H9 (cell line): ENCODE data around the gene TM2D1. TPM values are rescaled to one million over a fixed set of nuclear protein-coding genes. Genes with fewer than 3 reads are reported as not detected.

Source experiments
- DNase-seq: peaks from one replicate; pipeline ENCODE4 v3.0.0-alpha.2; 2017
- H2AFZ ChIP-seq: one replicate; pipeline ENCODE4 v1.6.1; 2013; ENCODE audit warnings: mild to moderate bottlenecking, low read length, control low read depth, moderate library complexity
- H2AK5ac ChIP-seq: 2 replicates; pipeline ENCODE4 v1.6.1; 2013; ENCODE audit warnings: low read length, control low read depth, mixed read lengths; ENCODE audit not compliant: insufficient read length
- H2BK120ac ChIP-seq: one replicate; pipeline ENCODE4 v1.6.1; 2013; ENCODE audit warnings: low read depth, mild to moderate bottlenecking, low read length, control low read depth, inconsistent platforms; ENCODE audit not compliant: poor library complexity, severe bottlenecking
- H2BK12ac ChIP-seq: 2 replicates; pipeline ENCODE4 v1.6.1; 2013; ENCODE audit warnings: low read length, control low read depth, mixed read lengths, low read depth; ENCODE audit not compliant: insufficient read length
- H2BK15ac ChIP-seq: 2 replicates; pipeline ENCODE4 v1.6.1; 2013; ENCODE audit warnings: low read depth, low read length, control low read depth
- H2BK20ac ChIP-seq: one replicate; pipeline ENCODE4 v1.6.1; 2013; ENCODE audit warnings: low read depth, mild to moderate bottlenecking, low read length, control low read depth, inconsistent platforms; ENCODE audit not compliant: poor library complexity, severe bottlenecking
- H2BK5ac ChIP-seq: 2 replicates; pipeline ENCODE4 v1.6.1; 2013; ENCODE audit warnings: low read length, control low read depth, mixed read lengths; ENCODE audit not compliant: insufficient read length
- H3K14ac ChIP-seq: 2 replicates; pipeline ENCODE4 v1.6.1; 2013; ENCODE audit warnings: low read length, control low read depth; ENCODE audit not compliant: insufficient read depth
- H3K18ac ChIP-seq: 2 replicates; pipeline ENCODE4 v1.6.1; 2013; ENCODE audit warnings: low read depth, mild to moderate bottlenecking, mixed read lengths, low read length, control low read depth; ENCODE audit not compliant: insufficient read length
- H3K23ac ChIP-seq: 2 replicates; pipeline ENCODE4 v1.6.1; 2013; ENCODE audit warnings: low read length, control low read depth, mixed read lengths, low read depth; ENCODE audit not compliant: insufficient read length
- H3K23me2 ChIP-seq: 2 replicates; pipeline ENCODE4 v1.6.1; 2013; ENCODE audit warnings: low read depth, mild to moderate bottlenecking, mixed read lengths, low read length, control low read depth; ENCODE audit not compliant: insufficient read length, poor library complexity, severe bottlenecking
- H3K27ac ChIP-seq: 2 replicates; pipeline ENCODE4 v1.5.1; 2013; ENCODE audit warnings: low read length, control low read depth, mixed read lengths, low read depth; ENCODE audit not compliant: insufficient read length
- H3K27me3 ChIP-seq: 2 replicates; pipeline ENCODE4 v1.6.1; 2013; ENCODE audit warnings: low read length, control low read depth, inconsistent platforms; ENCODE audit not compliant: insufficient read depth
- H3K4ac ChIP-seq: 2 replicates; pipeline ENCODE4 v1.6.1; 2013; ENCODE audit warnings: low read depth, mild to moderate bottlenecking, control low read depth, inconsistent platforms, low read length, moderate library complexity
- H3K4me1 ChIP-seq: 2 replicates; pipeline ENCODE4 v1.6.1; 2013; ENCODE audit warnings: low read length, control low read depth, inconsistent platforms; ENCODE audit not compliant: insufficient read depth
- H3K4me2 ChIP-seq: 2 replicates; pipeline ENCODE4 v1.6.1; 2013; ENCODE audit warnings: low read length, control low read depth, mixed read lengths; ENCODE audit not compliant: insufficient read length, insufficient read depth
- H3K56ac ChIP-seq: 2 replicates; pipeline ENCODE4 v1.6.1; 2013; ENCODE audit warnings: low read depth, mild to moderate bottlenecking, mixed read lengths, low read length, control low read depth; ENCODE audit not compliant: insufficient read length
- H3K79me1 ChIP-seq: 2 replicates; pipeline ENCODE4 v1.6.1; 2013; ENCODE audit warnings: low read depth, mild to moderate bottlenecking, moderate library complexity, low read length, control low read depth, inconsistent platforms; ENCODE audit not compliant: insufficient read depth, poor library complexity, severe bottlenecking
- H3K79me2 ChIP-seq: 2 replicates; pipeline ENCODE4 v1.6.1; 2013; ENCODE audit warnings: low read length, control low read depth, inconsistent platforms; ENCODE audit not compliant: insufficient read depth
- H3K9ac ChIP-seq: 2 replicates; pipeline ENCODE4 v1.6.1; 2013; ENCODE audit warnings: low read length, control low read depth, mixed read lengths; ENCODE audit not compliant: insufficient read length; ENCODE audit errors: extremely low read depth
- H3K9me3 ChIP-seq: one replicate; pipeline ENCODE4 v1.6.1; 2013; ENCODE audit warnings: low read depth, low read length, inconsistent platforms; ENCODE audit not compliant: control insufficient read depth
- H3T11ph ChIP-seq: one replicate; pipeline ENCODE4 v1.6.1; 2013; ENCODE audit warnings: mild to moderate bottlenecking, low read length, control low read depth, inconsistent platforms
- H4K20me1 ChIP-seq: one replicate; pipeline ENCODE4 v1.6.1; 2013; ENCODE audit not compliant: control insufficient read depth, insufficient read length, insufficient read depth
- H4K5ac ChIP-seq: 2 replicates; pipeline ENCODE4 v1.6.1; 2013; ENCODE audit warnings: low read depth, mild to moderate bottlenecking, mixed read lengths, low read length, control low read depth; ENCODE audit not compliant: insufficient read length
- H4K8ac ChIP-seq: replicated peaks from 2 replicates; pipeline ENCODE4 v1.6.1; 2013; ENCODE audit warnings: low read length, control low read depth, mixed read lengths, low read depth; ENCODE audit not compliant: insufficient read length
- H4K91ac ChIP-seq: 2 replicates; pipeline ENCODE4 v1.6.1; 2013; ENCODE audit warnings: low read depth, mild to moderate bottlenecking, moderate library complexity, mixed read lengths, low read length, control low read depth; ENCODE audit not compliant: insufficient read length
- H3K27ac Mint-ChIP-seq, 3 experiments: 2 replicates in 2 of 3; 3 replicates in 1 of 3; pipeline ENCODE4 v1.8.0; 2020 to 2021; ENCODE audit warnings: mixed read lengths in 3 of 3, mild to moderate bottlenecking in 1 of 3, moderate library complexity in 1 of 3
- H3K27me3 Mint-ChIP-seq: 2 replicates; pipeline ENCODE4 v1.8.0; 2021; ENCODE audit warnings: low read depth, mild to moderate bottlenecking, moderate library complexity, mixed read lengths
- H3K36me3 Mint-ChIP-seq, 3 experiments: 2 replicates in 2 of 3; 3 replicates in 1 of 3; pipeline ENCODE4 v1.8.0; 2020 to 2021; ENCODE audit warnings: low read depth in 3 of 3, mixed read lengths in 3 of 3; ENCODE audit not compliant: insufficient read depth in 1 of 3
- H3K4me1 Mint-ChIP-seq, 2 experiments: 2 replicates each; pipeline ENCODE4 v1.8.0; 2020; ENCODE audit warnings: mixed read lengths in 2 of 2
- H3K4me3 Mint-ChIP-seq, 2 experiments: 2 replicates in 1 of 2; 3 replicates in 1 of 2; pipeline ENCODE4 v1.8.0; 2020 to 2021; ENCODE audit warnings: mild to moderate bottlenecking in 2 of 2, mixed read lengths in 2 of 2, moderate library complexity in 1 of 2
- H3K9me3 Mint-ChIP-seq, 2 experiments: 2 replicates in 1 of 2; 3 replicates in 1 of 2; pipeline ENCODE4 v1.8.0; 2020; ENCODE audit warnings: mild to moderate bottlenecking in 2 of 2, mixed read lengths in 2 of 2, moderate library complexity in 1 of 2
- WGBS: extraction: QIAGEN DNeasy Blood & Tissue Kit; methylation state at CpG from one replicate; pipeline ENCODE4 v1.1.7; 2013; ENCODE audit warnings: missing lambda C conversion rate, low lambda C conversion rate, mixed read lengths; ENCODE audit not compliant: insufficient read length; ENCODE audit errors: extremely low coverage; 5-methylcytosine and 5-hydroxymethylcytosine counted together
- total RNA-seq: library from RNA; stranded (reverse); gene quantifications from 2 replicates; pipeline ENCODE4 v1.2.1, GENCODE V29; 2021
- TF ChIP-seq, protein P1 (sequence below): fragments of 200-600 bp; sonication (generic); conservative IDR thresholded peaks from 3 replicates; pipeline ENCODE4 v1.8.0; 2021; ENCODE audit warnings: antibody characterized with exemption, mild to moderate bottlenecking

The TM2D1 gene
- total RNA-seq, 1 experiment from 2014 or later = 20.3 TPM

DNA sequence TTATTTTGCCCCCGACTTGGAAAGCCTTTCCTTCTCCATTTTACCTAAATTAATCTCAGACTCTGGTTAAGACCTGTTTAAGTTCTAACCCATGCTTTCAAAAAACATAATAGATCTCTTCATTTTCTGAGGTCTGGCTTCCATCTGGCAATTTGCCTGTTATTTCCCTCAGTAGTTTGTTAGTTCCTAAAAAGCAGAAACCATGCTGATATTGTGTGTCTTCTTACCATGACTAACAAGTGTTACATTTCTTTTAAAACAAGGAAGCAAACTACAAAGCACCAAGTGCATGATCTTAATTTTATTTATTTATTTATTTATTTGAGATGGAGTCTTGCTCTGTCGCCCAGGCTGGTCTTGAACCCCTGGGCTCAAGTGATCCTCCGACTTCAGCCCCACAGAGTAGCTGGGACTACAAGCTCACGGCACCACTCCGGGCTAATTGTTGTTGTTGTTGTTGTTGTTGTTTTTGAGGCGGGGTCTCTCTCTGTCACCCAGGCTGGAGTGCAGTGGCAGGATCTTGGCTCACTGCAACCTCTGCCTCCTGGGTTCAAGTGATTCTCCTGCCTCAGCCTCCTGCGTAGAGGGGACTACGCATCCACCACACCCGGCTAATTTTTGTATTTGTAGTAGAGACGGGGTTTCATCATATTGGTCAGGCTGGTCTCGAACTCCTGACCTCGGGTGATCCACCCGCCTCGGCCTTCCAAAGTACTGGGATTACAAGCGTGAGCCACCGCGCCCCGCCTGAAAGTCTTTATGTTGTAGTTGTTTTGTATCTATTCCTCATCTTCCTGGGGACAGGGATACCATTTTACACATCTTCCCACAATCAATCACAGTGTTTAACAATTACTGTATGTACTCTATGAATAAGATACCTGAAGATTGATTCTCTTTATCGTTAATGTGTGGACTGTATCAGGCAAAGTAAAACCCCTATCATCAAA, 16.1 kb upstream of the TM2D1 start:
- Histone ChIP-seq H3K14ac (no peak overlapping the region), H2AK5ac (no peak overlapping the region), H2AFZ (no peak overlapping the region), H3K9ac (no peak overlapping the region), H3K23ac (no peak overlapping the region), H3T11ph (no peak overlapping the region), H3K27me3 (no peaks in the 10 kb centered on the region), H3K27ac (peak overlapping the region; percentile 36), H3K4me2 (peak overlapping the region; percentile 48), H3K79me2 (peaks cover 8% of the 10 kb centered on the region; the same call in 1 of the 2 replicates), H4K8ac (no peak overlapping the region), H4K91ac (no peak overlapping the region), H3K9me3 (no peaks in the 10 kb centered on the region), H4K20me1 (no peaks in the 10 kb centered on the region), H3K56ac (no peak overlapping the region), H2BK15ac (no peak overlapping the region), H3K4ac (no peak overlapping the region), H4K5ac (no peak overlapping the region), H3K4me1 (peaks cover 4% of the 10 kb centered on the region; the same call in 1 of the 2 replicates), H2BK120ac (no peak overlapping the region), H3K18ac (no peak overlapping the region), H3K79me1 (peaks cover 3% of the 10 kb centered on the region), H2BK20ac (no peak overlapping the region), H3K23me2 (peaks cover 9% of the 10 kb centered on the region), H2BK12ac (no peak overlapping the region), H2BK5ac (no peak overlapping the region)
- H3K27ac Mint-ChIP-seq = peak overlapping the region in 2 of 3 experiments; percentile 20; a peak in 4 of 7 replicates
- peaks cover 0 to 2% (median 0%) of the 10 kb centered on the region in 3 experiments; a peak in 1 of 7 replicates for H3K36me3 Mint-ChIP-seq
- no CpG with 5 or more reads among the region's 19 CpGs for WGBS
- H3K27me3 Mint-ChIP-seq = no peaks in the 10 kb centered on the region
- H3K4me1 Mint-ChIP-seq = peaks cover 12 to 15% of the 10 kb centered on the region in 2 experiments
- H3K9me3 Mint-ChIP-seq = no peaks in the 10 kb centered on the region
- peak overlapping the region; percentile 93 to 99 for H3K4me3 Mint-ChIP-seq
- TF ChIP-seq, protein P1, sequence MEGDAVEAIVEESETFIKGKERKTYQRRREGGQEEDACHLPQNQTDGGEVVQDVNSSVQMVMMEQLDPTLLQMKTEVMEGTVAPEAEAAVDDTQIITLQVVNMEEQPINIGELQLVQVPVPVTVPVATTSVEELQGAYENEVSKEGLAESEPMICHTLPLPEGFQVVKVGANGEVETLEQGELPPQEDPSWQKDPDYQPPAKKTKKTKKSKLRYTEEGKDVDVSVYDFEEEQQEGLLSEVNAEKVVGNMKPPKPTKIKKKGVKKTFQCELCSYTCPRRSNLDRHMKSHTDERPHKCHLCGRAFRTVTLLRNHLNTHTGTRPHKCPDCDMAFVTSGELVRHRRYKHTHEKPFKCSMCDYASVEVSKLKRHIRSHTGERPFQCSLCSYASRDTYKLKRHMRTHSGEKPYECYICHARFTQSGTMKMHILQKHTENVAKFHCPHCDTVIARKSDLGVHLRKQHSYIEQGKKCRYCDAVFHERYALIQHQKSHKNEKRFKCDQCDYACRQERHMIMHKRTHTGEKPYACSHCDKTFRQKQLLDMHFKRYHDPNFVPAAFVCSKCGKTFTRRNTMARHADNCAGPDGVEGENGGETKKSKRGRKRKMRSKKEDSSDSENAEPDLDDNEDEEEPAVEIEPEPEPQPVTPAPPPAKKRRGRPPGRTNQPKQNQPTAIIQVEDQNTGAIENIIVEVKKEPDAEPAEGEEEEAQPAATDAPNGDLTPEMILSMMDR = no peak
- DNase-seq = no peak
